ENCODE data around the gene ASCC1.
A peak's percentile ranks its signal among the peaks of the same experiment; 100 is the strongest.

ASCC1 gene

DNA sequence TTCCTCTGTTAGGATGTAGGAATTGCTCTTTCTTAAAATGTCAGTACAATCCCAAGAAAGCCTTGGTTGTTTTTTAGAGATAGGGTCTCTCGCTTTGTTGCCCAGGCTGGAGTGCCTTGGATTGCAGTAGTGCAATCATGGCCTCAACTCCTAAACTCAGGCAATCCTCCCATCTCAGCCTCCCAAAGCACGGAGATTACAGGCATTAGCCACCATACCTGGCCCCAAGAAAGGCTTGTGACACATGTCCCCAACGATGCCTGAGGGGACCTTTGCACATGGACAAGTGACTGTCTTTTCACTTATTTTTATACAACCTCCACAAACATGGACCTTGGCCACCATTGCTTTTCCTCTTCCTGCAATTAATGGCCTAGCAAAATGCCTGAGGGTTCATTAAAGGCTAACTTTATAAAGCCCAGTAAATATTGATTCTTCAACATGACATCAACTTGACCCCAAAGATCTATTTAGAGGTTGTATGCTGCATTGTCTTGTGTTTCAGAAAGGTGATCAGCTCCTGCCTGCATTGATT lies 117.7 kb downstream of the ASCC1 start:
- no peak for DNase-seq (ENCODE audit: low read depth)

- DNase-seq (ENCODE audit: low read depth) = peak; percentile 89
Measured at GRCh38 chr10:72097448-72098300, 118.4 kb downstream of the ASCC1 start.

GRCh38 chr10:72096115-72097000 lies 119.7 kb downstream of the ASCC1 start:
- peak; percentile 64 for DNase-seq (ENCODE audit: low read depth)

GRCh38 chr10:72095195-72095594 lies 120.9 kb downstream of the ASCC1 start:
- DNase-seq (ENCODE audit: low read depth) = no peak

DNA sequence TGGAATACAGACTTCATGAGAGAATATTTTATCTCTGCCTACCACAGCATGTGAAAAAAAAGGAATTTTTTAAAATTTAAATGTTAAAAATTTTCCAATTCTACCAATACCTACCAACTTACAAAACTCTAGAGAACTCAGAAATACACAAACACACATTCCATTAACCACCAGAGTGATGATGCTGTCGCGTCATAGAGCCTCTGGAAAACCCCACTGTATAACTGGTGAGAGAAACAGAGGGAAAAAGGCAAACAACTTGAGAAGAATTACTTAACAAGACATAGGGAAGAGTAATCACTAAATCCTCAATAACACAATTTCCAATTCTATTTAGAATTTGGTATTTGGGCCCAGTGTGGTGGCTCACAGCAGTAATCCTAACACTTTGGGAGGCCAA lies 121.5 kb downstream of the ASCC1 start:
- no peak for DNase-seq (ENCODE audit: low read depth)

DNA sequence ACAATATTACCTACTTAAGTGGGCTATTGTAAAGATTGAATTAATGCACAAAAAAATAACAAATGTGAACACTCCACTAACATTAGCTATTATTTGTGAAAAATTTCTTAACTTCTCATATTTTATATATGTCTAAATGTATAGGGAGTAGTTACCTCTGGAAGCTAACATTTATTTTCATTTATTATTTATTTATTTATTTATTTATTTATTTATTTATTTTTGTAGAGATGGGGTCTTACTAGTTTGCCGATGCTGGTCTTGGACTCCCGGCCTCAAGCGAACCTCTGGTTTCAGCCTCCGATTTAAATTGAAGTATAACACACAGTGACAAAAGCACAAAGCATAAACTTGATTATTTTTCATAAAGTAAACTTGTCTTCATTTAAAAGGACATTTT lies 122.6 kb downstream of the ASCC1 start:
- no peak for DNase-seq (ENCODE audit: low read depth)

DNA sequence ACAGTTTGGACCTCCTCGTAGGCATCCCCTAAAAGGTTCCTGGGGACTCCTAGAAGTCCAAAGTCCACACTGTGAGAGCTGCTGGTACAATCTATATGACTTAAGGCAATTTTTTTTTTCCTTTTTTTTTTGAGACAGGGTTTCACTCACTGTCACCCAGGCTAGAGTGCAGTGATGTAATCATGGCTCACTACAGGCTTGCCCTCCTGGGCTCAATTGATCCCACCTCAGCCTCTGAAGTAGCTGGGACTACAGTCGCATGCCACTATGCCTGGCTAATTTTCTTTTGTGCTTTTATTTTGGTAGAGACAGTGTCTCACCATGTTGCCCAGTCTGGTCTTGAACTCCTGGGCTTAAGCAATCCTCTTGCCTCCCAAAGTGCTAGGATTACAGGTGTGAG lies 123.1 kb downstream of the ASCC1 start:
- DNase-seq (ENCODE audit: low read depth) = no peak

- no peak for DNase-seq (ENCODE audit: low read depth)
Measured at GRCh38 chr10:72092171-72092924, 123.7 kb downstream of the ASCC1 start.

DNA sequence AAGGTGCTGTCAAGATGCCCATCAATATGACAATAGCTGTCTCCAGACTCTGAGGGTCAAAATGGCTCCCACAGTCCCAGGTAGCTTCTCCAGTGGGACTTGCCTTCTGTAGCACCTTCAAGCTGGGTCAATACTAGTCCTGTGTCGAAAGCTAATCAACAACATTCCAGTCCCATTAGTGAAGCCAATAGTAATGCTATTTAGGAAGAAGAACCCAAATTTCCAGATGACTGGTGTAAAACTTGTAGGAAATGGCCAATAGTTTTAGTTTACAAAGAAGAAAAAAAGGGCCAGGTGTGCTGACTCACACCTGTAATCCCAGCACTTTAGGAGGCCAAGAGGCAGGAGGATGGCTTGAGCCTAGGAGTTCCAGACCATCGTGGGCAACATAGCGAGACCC lies 125.8 kb downstream of the ASCC1 start:
- DNase-seq (ENCODE audit: low read depth) = no peak

DNA sequence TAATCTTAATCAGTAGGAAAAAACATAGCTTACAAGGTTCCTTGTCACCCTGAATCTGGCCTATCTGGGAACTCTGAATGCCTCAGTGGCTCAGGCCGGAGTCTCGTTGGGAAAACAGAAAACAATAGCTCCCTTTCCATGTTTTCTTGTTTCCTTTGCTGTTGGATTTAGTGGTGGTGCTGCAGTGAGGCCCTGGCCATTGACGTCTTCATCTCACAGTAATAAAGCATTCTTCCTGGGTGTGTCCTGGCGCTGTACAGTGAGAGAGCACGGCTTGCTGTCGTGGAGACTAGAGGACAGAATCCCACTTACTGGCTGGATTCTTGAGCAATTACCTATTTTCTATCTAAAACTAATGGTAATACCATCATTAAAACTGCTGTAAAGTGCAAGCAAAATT lies 126.5 kb downstream of the ASCC1 start:
- DNase-seq (ENCODE audit: low read depth) = no peak

DNA sequence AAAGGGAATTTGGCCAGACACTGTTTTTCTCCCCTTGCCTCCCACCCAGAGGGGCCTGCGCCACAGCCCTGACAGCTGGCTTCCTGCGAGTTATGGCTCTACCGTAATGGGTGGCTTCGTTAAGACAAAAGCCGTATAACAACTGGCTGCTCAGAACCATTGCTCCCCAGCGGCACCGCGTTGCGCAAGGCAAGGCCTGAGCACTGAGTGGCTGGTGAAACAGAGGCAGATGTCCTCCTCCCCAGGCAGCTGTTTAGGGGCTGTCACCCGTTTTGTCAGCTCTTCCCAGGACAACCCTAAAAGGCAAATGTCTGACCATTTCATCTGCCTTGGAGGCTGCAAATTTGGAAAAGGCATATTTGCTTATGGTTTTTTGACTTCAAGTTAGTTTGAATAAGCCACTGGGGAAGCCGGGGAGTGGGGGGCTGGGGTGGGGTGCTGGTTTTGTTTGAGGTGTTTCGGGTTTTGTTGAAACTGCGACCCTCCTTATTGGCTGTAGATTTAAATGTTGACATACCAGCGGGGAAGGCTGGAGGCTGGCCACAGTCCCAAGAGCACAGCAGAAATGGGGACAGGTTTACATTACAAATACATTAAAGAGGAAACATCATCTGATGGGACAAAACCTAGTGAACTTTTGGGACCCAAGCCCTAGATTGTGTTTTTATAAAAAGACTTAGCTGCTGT lies 127.0 kb downstream of the ASCC1 start:
- DNase-seq (ENCODE audit: low read depth) = no peak

DNA sequence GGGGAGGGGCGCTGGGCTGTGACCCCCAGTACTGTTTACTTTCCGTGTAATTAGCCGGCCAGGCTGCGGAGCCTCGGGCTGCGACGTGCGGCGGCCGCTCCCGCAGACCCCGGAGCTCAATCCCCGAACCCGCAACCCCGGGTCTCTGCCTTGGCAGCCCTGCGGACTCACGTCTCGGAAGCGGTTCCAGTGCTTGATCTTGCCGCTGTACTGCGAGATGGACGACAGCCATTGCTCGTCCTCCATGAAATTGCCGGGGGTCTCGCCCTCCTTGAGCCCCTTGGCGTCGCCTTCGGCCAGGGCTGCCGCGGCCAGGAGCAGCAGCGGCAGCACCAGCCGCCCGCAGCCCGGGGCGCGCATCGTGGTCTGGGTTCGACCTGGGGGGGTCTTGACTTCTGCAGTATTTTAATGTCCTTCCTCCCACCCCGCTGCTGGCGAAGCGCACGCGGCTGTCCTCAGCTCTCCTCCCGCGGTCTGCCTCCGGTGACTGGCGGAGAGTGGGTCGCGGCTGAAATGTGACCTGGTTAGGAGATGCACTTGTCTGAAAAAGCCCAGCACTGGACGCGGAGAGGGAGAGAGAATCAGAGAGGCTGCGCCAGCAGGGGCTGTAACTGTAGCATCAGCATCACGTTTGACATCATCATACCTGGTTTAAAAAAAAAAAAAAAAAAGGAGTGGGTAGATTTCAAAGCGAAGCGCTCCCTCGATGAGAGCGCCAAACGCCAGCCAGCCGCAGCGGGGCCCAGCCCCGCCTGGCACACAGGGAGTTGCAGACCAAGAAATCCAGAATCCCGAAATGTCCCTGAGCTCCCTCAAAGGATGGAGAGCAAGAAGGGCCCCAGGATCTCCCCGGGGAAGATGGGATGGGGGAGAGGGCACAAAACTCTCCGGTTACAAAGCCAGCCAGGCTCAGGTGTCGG lies 127.8 kb downstream of the ASCC1 start, which contains the start of gene SPOCK2:
SPOCK2 (minus strand) TSS at position 583 of the 920 bp plus-strand sequence; CDS start at position 360, 223 bp downstream.
- no peak for DNase-seq (ENCODE audit: low read depth)

DNA sequence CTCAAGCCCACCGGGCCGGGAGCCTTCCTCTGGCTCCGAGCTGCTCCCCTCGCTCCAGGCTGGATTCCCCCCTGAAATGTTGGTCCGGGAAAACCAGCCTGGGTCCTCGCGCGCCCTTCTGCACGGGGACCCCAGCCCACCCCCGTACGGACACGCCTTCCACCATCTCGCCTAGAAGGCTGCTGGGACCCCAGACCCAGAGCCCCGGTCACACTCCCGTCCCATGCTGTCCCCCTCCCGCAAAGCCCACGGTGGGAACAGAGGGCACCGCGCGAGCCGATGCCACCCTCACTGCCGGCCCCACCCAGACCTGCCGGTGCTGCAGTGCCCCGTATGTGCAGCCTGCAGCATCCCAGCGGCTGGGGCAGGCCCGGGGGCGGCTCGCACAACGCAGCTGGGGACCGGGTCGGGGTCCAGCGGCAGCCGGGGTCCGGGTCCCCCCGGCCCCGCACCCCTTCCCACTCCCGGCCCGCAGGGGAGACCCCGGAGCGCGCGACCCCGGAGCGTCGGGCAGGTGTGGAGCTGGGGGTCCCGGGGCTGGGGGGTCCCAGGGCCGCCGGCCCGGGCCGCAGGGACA lies 128.6 kb downstream of the ASCC1 start:
- no peak for DNase-seq (ENCODE audit: low read depth)

DNA sequence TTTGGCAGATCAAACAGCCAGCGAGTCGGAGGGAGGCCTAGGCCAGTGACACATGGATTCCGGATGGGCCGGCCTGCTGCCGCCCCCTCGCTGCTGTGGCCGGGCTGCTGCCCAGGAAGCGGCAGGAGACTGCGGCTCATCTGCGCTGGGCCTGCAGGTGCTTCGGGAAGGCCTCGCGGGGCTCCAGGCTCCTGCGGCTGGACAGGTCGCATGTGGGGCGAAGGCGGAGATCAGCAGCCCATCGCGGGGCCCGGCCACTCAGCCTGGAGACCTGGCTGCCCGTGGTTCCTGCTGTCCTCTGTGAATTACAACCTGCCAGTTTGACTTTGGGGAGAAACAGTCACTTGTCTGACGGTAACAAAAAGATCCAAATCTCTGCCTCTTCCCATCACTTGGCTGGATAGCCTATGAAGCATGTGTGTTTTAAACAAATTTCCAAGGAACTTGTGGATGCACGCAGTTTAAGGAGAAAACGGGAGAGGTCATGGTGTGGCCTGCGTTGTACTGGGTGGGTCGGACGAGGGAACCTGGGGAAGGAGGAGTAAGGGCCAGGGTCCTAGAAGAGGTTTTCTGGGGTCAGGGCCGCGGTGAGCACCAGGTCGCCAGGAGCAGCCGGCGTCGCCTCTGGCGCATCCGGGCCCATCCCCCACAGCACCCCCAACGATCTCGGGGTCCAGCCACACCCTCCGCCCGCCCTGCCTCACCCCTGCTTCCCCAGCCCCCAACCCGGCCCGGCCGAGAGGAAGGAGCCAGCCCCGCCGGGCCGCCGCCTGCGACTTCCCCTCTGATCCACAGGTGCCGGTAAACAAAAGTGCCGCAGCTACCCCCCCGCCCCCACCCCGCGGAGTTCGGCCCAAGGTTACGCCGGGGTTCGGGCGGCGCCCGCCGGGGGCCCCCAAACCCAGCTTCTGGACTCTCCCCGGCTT lies 129.3 kb downstream of the ASCC1 start:
- no peak for DNase-seq (ENCODE audit: low read depth)

- DNase-seq (ENCODE audit: low read depth) = no peak
Measured at GRCh38 chr10:72085864-72086465, 130.1 kb downstream of the ASCC1 start.

GRCh38 chr10:72085166-72085565 lies 130.9 kb downstream of the ASCC1 start:
- DNase-seq (ENCODE audit: low read depth) = no peak

- DNase-seq (ENCODE audit: low read depth) = no peak
Measured at GRCh38 chr10:72083790-72084459, 132.2 kb downstream of the ASCC1 start.
